ENCODE data around the gene METTL25. TPM values are rescaled to one million over a fixed set of nuclear protein-coding genes. Genes with fewer than 3 reads are reported as not detected.

The METTL25 gene
- total and polyA plus RNA-seq, 2 experiments from 2014 or later, result 7.6 to 14.3 TPM

DNA sequence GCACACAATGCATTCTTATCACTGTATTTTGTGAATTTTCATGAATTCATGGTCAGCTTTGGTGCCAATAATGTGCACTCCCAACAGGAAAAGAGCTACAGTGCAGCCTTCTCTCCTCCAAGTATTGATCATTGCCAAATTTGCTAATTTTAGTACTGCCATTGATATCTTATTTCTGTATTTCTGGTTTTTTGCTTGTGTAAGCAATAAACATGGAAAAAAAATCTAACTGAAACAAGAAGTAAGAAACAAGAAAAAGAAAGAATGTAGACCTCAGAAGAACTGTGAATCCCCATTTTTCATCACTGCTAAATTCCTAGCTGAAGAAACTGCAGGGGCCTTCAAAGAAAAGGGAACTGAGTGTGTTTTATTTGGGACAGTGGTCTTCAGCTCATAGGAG, 161.2 kb downstream of the METTL25 start (continued):
- TF ChIP-seq ZNF462 (CRISPR knock-in tag; IDR thresholded peaks at IDR 0.05), result no peak

DNA sequence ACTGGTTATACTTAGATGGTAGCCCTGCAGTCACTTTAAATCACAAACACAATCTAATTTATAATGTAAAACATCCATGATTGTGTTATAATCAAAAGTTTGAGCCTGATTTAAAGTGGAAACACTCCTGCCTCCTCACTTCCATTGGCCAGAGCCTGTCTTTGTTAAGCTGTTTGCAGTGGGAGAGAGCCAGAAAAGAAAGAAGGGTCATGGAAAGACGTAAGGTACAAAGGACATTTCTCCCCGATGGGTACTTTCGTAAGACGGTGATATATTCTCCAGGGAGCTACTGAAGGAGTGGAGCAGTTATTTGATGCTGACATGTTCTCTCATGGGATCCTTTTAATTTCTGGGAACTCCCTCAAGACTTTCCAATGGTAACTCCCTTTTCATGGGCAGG, 164.0 kb downstream of the METTL25 start:
- DNase-seq (ENCODE audit: low spot score), result no peak
- no peaks in the 10 kb centered on the region for H3K9me3 Mint-ChIP-seq
- H3K4me1 ChIP-seq (ENCODE audit: insufficient read depth), result no peaks in the 10 kb centered on the region

GRCh38 chr12:82522762-82523161, 164.4 kb downstream of the METTL25 start:
- no peak overlapping the region for H3K27ac Mint-ChIP-seq
- Histone ChIP-seq H3K27me3 (ENCODE audit: insufficient read depth) (no peaks in the 10 kb centered on the region), H3K4me3 (no peak overlapping the region), H3K4me1 (ENCODE audit: insufficient read depth) (no peaks in the 10 kb centered on the region), H3K27ac (ENCODE audit: low read depth) (no peak overlapping the region), H3K4me2 (no peak overlapping the region), H3K79me2 (replicated peaks; ENCODE audit: insufficient read depth) (no peaks in the 10 kb centered on the region), H3K36me3 (ENCODE audit: insufficient read depth) (no peaks in the 10 kb centered on the region), H3F3A (replicated peaks; ENCODE audit: low read depth) (no peaks in the 10 kb centered on the region), H2AFZ (no peak overlapping the region), H3K9me2 (ENCODE audit: insufficient read depth) (no peaks in the 10 kb centered on the region), H4K20me1 (replicated peaks; ENCODE audit: insufficient read depth) (no peaks in the 10 kb centered on the region)
- DNase-seq (ENCODE audit: low spot score) (no peak), ATAC-seq (no peak)
- H3K9me3 Mint-ChIP-seq, result no peaks in the 10 kb centered on the region
- no peaks in the 10 kb centered on the region for H3K36me3 Mint-ChIP-seq (ENCODE audit: low read depth)
- H3K4me3 Mint-ChIP-seq, result no peak overlapping the region
- no peaks in the 10 kb centered on the region for H3K4me1 Mint-ChIP-seq
- no peaks in the 10 kb centered on the region for H3K27me3 Mint-ChIP-seq (ENCODE audit: insufficient read depth, low read depth, poor library complexity)
- TF ChIP-seq ZNF114 (CRISPR knock-in tag; IDR thresholded peaks at IDR 0.05), result no peak
- TF ChIP-seq EZH2 (IDR thresholded peaks at IDR 0.05; ENCODE audit: low read depth, unreplicated experiment), result no peak
- TF ChIP-seq ZNF331 (CRISPR knock-in tag; IDR thresholded peaks at IDR 0.05; ENCODE audit: low read depth), result no peak
- no peak for TF ChIP-seq EZH2phosphoT487 (IDR thresholded peaks at IDR 0.05; ENCODE audit: unreplicated experiment)
- no peak for TF ChIP-seq JUNB (IDR thresholded peaks at IDR 0.05; ENCODE audit: unreplicated experiment)
- TF ChIP-seq CREB1 (CRISPR knock-in tag; IDR thresholded peaks at IDR 0.05; ENCODE audit: low read depth), result no peak
- no peak for TF ChIP-seq ETS1 (IDR thresholded peaks at IDR 0.05)
- no peak for TF ChIP-seq STAT1 (IDR thresholded peaks at IDR 0.05; ENCODE audit: unreplicated experiment)
- TF ChIP-seq, protein P1, sequence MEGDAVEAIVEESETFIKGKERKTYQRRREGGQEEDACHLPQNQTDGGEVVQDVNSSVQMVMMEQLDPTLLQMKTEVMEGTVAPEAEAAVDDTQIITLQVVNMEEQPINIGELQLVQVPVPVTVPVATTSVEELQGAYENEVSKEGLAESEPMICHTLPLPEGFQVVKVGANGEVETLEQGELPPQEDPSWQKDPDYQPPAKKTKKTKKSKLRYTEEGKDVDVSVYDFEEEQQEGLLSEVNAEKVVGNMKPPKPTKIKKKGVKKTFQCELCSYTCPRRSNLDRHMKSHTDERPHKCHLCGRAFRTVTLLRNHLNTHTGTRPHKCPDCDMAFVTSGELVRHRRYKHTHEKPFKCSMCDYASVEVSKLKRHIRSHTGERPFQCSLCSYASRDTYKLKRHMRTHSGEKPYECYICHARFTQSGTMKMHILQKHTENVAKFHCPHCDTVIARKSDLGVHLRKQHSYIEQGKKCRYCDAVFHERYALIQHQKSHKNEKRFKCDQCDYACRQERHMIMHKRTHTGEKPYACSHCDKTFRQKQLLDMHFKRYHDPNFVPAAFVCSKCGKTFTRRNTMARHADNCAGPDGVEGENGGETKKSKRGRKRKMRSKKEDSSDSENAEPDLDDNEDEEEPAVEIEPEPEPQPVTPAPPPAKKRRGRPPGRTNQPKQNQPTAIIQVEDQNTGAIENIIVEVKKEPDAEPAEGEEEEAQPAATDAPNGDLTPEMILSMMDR (conservative IDR thresholded peaks at IDR 0.05; ENCODE audit: low read depth in 2 of 2), result no peak

More for the DNA sequence above, 164.0 kb downstream of the METTL25 start:
- Histone ChIP-seq H3F3A (replicated peaks; ENCODE audit: low read depth) (no peaks in the 10 kb centered on the region), H3K36me3 (ENCODE audit: insufficient read depth) (no peaks in the 10 kb centered on the region), H3K27me3 (ENCODE audit: insufficient read depth) (no peaks in the 10 kb centered on the region), H3K27ac (ENCODE audit: low read depth) (no peak overlapping the region), H2AFZ (peak overlapping the region; percentile 48; the same call in 1 of the 2 replicates), H3K9me2 (ENCODE audit: insufficient read depth) (no peaks in the 10 kb centered on the region), H3K4me3 (no peak overlapping the region), H3K4me2 (no peak overlapping the region), H3K79me2 (replicated peaks; ENCODE audit: insufficient read depth) (no peaks in the 10 kb centered on the region), H4K20me1 (replicated peaks; ENCODE audit: insufficient read depth) (no peaks in the 10 kb centered on the region)
- TF ChIP-seq ZNF114 (CRISPR knock-in tag; IDR thresholded peaks at IDR 0.05) (no peak), ZNF331 (CRISPR knock-in tag; IDR thresholded peaks at IDR 0.05; ENCODE audit: low read depth) (no peak)
- H3K4me1 Mint-ChIP-seq, result no peaks in the 10 kb centered on the region
- H3K36me3 Mint-ChIP-seq (ENCODE audit: low read depth), result no peaks in the 10 kb centered on the region
- H3K27ac Mint-ChIP-seq, result no peak overlapping the region
- no peak overlapping the region for H3K4me3 Mint-ChIP-seq
- no peaks in the 10 kb centered on the region for H3K27me3 Mint-ChIP-seq (ENCODE audit: insufficient read depth, low read depth, poor library complexity)
- no peak for ATAC-seq
